GM12878 (cell line): ENCODE results near the gene KIF1C. TPM values are rescaled to one million over a fixed set of nuclear protein-coding genes. Genes with fewer than 3 reads are reported as not detected.

Experiments
- ATAC-seq: fragments of 200-7000 bp; cut with Tn5 transposase; 3 replicates; pipeline ENCODE4 v1.9.1; 2020; ENCODE audit warnings: mild to moderate bottlenecking, moderate library complexity
- BruUV-seq: library from RNA; stranded (reverse); fragments of 400-500 nt; replicated peaks from 2 replicates; lab custom pipeline; 2021; lab: Mats Ljungman, UMichigan
- CTCF ChIA-PET: fragments of 300-600 bp; sonication (Branson Sonifier 250); formaldehyde crosslinking; extraction: SDS; loops from one replicate; lab custom pipeline; 2021; ENCODE audit warnings: inconsistent platforms; lab: Yijun Ruan, JAX
- POLR2A ChIA-PET: fragments of 350-600 bp; formaldehyde crosslinking; extraction: SDS; loops from one replicate; lab custom pipeline; 2021; ENCODE audit warnings: inconsistent platforms; lab: Charles Lee
- RAD21 ChIA-PET: fragments of 300-600 bp; sonication (Branson Sonifier 250); formaldehyde crosslinking; loops from one replicate; lab custom pipeline; 2023; ENCODE audit warnings: antibody characterized with exemption; ENCODE audit not compliant: unreplicated experiment; lab: Charles Lee
- SMC1A ChIA-PET: fragments of 300-600 bp; sonication (Branson Sonifier 250); formaldehyde crosslinking; loops from one replicate; lab custom pipeline; 2023; ENCODE audit not compliant: unreplicated experiment, uncharacterized antibody; lab: Charles Lee
- DNase-seq: peaks from one replicate; pipeline ENCODE4 v3.0.0-alpha.2; 2011; ENCODE audit warnings: low read depth, low spot score
- FAIRE-seq: peaks from 3 replicates; lab custom pipeline; 2011; peaks lifted over from hg19 to GRCh38; lab: Jason Lieb, UNC
- H2AFZ ChIP-seq: 2 replicates; pipeline ENCODE4 v1.6.0; 2011; ENCODE audit warnings: low read depth, low read length, control low read depth; ENCODE audit not compliant: control insufficient read depth
- H3K27ac ChIP-seq: 2 replicates; pipeline ENCODE4 v1.5.1; 2011; ENCODE audit warnings: control low read depth; ENCODE audit not compliant: control insufficient read depth, insufficient read depth
- H3K27me3 ChIP-seq, 2 experiments: replicated peaks in 1 of 2; 2 replicates each; pipeline versions ENCODE4 v1.6.0 to v1.6.1; 2011; ENCODE audit warnings: low read length in 1 of 2; ENCODE audit not compliant: control insufficient read depth in 2 of 2, insufficient read depth in 2 of 2
- H3K36me3 ChIP-seq, 2 experiments: 2 replicates each; pipeline ENCODE4 v1.5.1; 2011; ENCODE audit warnings: low read length in 1 of 2; ENCODE audit not compliant: control insufficient read depth in 2 of 2, insufficient read depth in 2 of 2
- H3K4me1 ChIP-seq: 2 replicates; pipeline ENCODE4 v1.6.1; 2011; ENCODE audit warnings: mild to moderate bottlenecking, low read length, moderate library complexity, mixed read lengths; ENCODE audit not compliant: control insufficient read depth, insufficient read depth
- H3K4me2 ChIP-seq: 2 replicates; pipeline ENCODE4 v1.6.0; 2011; ENCODE audit warnings: control low read depth; ENCODE audit not compliant: control insufficient read depth, insufficient read depth
- H3K4me3 ChIP-seq: fragments of 200-600 bp; sonication (generic); 2 replicates; pipeline ENCODE4 v1.5.1; 2016
- H3K79me2 ChIP-seq: 2 replicates; pipeline ENCODE4 v1.6.0; 2011; ENCODE audit warnings: low read length; ENCODE audit not compliant: control insufficient read depth, insufficient read depth
- H3K9ac ChIP-seq: 2 replicates; pipeline ENCODE4 v1.8.0; 2011; ENCODE audit warnings: low read length, control low read depth, mixed read lengths; ENCODE audit not compliant: control insufficient read depth, insufficient read depth
- H3K9me3 ChIP-seq: replicated peaks from 3 replicates; pipeline ENCODE4 v1.5.1; 2011; ENCODE audit warnings: mild to moderate bottlenecking, low read length; ENCODE audit not compliant: control insufficient read depth, insufficient read depth
- H4K20me1 ChIP-seq: 2 replicates; pipeline ENCODE4 v1.6.0; 2011; ENCODE audit not compliant: control insufficient read depth, insufficient read depth
- ATF2 ChIP-seq: IDR thresholded peaks from 2 replicates; pipeline ENCODE4 v1.6.1; 2012; ENCODE audit warnings: low read length, inconsistent platforms
- BCL11A ChIP-seq: IDR thresholded peaks from 2 replicates; pipeline ENCODE4 v1.6.1; 2011; ENCODE audit warnings: low read depth, low read length
- HSF1 ChIP-seq: fragments of 150-350 bp; IDR thresholded peaks from 2 replicates; pipeline ENCODE4 v1.6.1; 2014; ENCODE audit warnings: mild to moderate bottlenecking, low read depth, low read length
- IRF5 ChIP-seq: fragments of 450-650 bp; IDR thresholded peaks from 2 replicates; pipeline ENCODE4 v1.6.1; 2017; ENCODE audit warnings: borderline replicate concordance
- LARP7 ChIP-seq: fragments of 450-650 bp; IDR thresholded peaks from 2 replicates; pipeline ENCODE4 v1.6.1; 2017; ENCODE audit warnings: mild to moderate bottlenecking
- POLR2A ChIP-seq: IDR thresholded peaks from 2 replicates; pipeline ENCODE4 v1.6.1; 2011; ENCODE audit warnings: low read depth, mild to moderate bottlenecking, low read length
- SMARCA5 ChIP-seq: fragments of 450-650 bp; IDR thresholded peaks from 2 replicates; pipeline ENCODE4 v1.6.1; 2017; ENCODE audit warnings: mild to moderate bottlenecking
- SP1 ChIP-seq: IDR thresholded peaks from one replicate; pipeline ENCODE4 v1.6.1; 2011; ENCODE audit warnings: low read depth, low read length
- SPI1 ChIP-seq: IDR thresholded peaks from 2 replicates; pipeline ENCODE4 v1.6.1; 2011; ENCODE audit warnings: low read depth, mild to moderate bottlenecking, low read length, moderate library complexity, borderline replicate concordance; ENCODE audit not compliant: insufficient read depth
- STAT1 ChIP-seq: fragments of 450-650 bp; conservative IDR thresholded peaks from 2 replicates; pipeline ENCODE4 v1.6.1; 2014; ENCODE audit warnings: antibody characterized with exemption, mild to moderate bottlenecking
- SUZ12 ChIP-seq: fragments of 200-600 bp; sonication (generic); IDR thresholded peaks from one replicate; pipeline ENCODE4 v1.6.1; 2018; ENCODE audit warnings: antibody characterized with exemption, mild to moderate bottlenecking; ENCODE audit not compliant: unreplicated experiment
- USF2 ChIP-seq: IDR thresholded peaks from 2 replicates; pipeline ENCODE4 v1.6.1; 2011; ENCODE audit warnings: low read depth, low read length, improper control_type of control experiment, borderline replicate concordance
- WGBS: methylation state at CpG from one replicate; pipeline ENCODE4 v1.1.6; 2016; ENCODE audit warnings: low lambda C conversion rate; ENCODE audit not compliant: insufficient replicate concordance, insufficient coverage; ENCODE audit errors: missing lambda C conversion rate; 5-methylcytosine and 5-hydroxymethylcytosine counted together
- in situ Hi-C: fragments of 300-500 bp; cut with MboI; formaldehyde crosslinking; loops from 9 replicates; pipeline ENCODE4 v1.14.3; 2018; ENCODE audit warnings: mixed read lengths
- intact Hi-C: fragments of 100-400 bp; cut with micrococcal nuclease; formaldehyde crosslinking; loops from one replicate; pipeline ENCODE4 v1.14.2; 2022; ENCODE audit not compliant: unreplicated experiment
- polyA plus RNA-seq, 11 experiments: library from polyadenylated mRNA; depleted of rRNA in 4 of 11; unstranded in 6 of 11; stranded (reverse) in 5 of 11; fragments of >200 nt; fragmentation: Nextera tagmentation in 4 of 11; fragmentation: Illumina TruSeq in 1 of 11; extraction: Ambion mirVana in 4 of 11; extraction: Trizol in 1 of 11; gene quantifications; 1 replicate in 1 of 11; 2 replicates in 10 of 11; pipeline versions ENCODE4 v1.2.1 to v1.2.3, GENCODE V29; 2011 to 2016; ENCODE audit warnings: inconsistent platforms in 2 of 11, missing spikeins in 2 of 11, low read depth in 1 of 11
- total RNA-seq, 4 experiments: library from RNA; depleted of rRNA in 3 of 4; stranded (reverse); fragments of >200 nt in 3 of 4; fragmentation: Illumina TruSeq in 1 of 4; extraction: Trizol in 1 of 4; gene quantifications; 2 replicates each; pipeline versions ENCODE4 v1.2.1 to v1.2.3, GENCODE V29; 2013 to 2021

KIF1C gene
- total and polyA plus RNA-seq, 10 of the 15 experiments (the other 5 are each of a cell fraction or from before 2014, with no cell fraction given): 1.4 to 65.9 (median 21.1) TPM

GRCh38 chr17:5031365-5032082, 33.8 kb downstream of the KIF1C start (continued):
- TF ChIP-seq BCL11A (no peak), USF2 (no peak), SMARCA5 (no peak), ATF2 (no peak), IRF5 (no peak), POLR2A (no peak; the same call in 1 of the 2 replicates), SUZ12 (no peak), LARP7 (no peak)

GRCh38 chr17:5032865-5033264, 35.1 kb downstream of the KIF1C start:
- POLR2A ChIA-PET: no interaction called here

More at GRCh38 chr17:5032865-5033264, 35.1 kb downstream of the KIF1C start:
- no peaks in the 10 kb centered on the region for H3K9me3 ChIP-seq
- H3K36me3 ChIP-seq: no peaks in the 10 kb centered on the region
- H2AFZ ChIP-seq: no peak overlapping the region
- no peak overlapping the region for H3K9ac ChIP-seq
- in situ Hi-C loops: no loop called here
- BruUV-seq: no TSS peak
- no peaks in the 10 kb centered on the region for H3K27me3 ChIP-seq
- RAD21 ChIA-PET: no interaction called here
- H4K20me1 ChIP-seq: no peaks in the 10 kb centered on the region
- 64% methylated on average over 6 of the region's 6 CpGs for WGBS
- no peak for TF ChIP-seq STAT1
- TF ChIP-seq HSF1: no peak
- no peak for TF ChIP-seq SPI1
- no peak for TF ChIP-seq SP1
- TF ChIP-seq, all 136 proteins: peak for 0
- DNase-seq (no peak), ATAC-seq (no peak), FAIRE-seq (no peak)
- Histone ChIP-seq H3K4me2 (no peak overlapping the region), H3K79me2 (no peaks in the 10 kb centered on the region), H3K4me3 (no peak overlapping the region), H3K4me1 (peaks cover 14% of the 10 kb centered on the region), H3K27ac (no peak overlapping the region)
- intact Hi-C loops: loop anchor here (5.0 kb wide), 1 partner anchor 36 kb away; the partner anchor contains the start of genes INCA1 and KIF1C
- SMC1A ChIA-PET: interaction anchor here (3.2 kb wide), 1 partner anchor 29 kb away, joined by 38 read pairs; no protein-coding TSS in a partner anchor
- CTCF ChIA-PET: interaction anchor here (1.2 to 3.2 kb wide), 3 partner anchors 19 to 46 kb away, joined by 3 to 45 read pairs (median 5); no protein-coding TSS in a partner anchor
